ENCODE results near the gene IL13RA2. TPM values are rescaled to one million over a fixed set of nuclear protein-coding genes. Genes with fewer than 3 reads are reported as not detected.

The IL13RA2 gene
- total and polyA plus RNA-seq, 2 of the 4 experiments (the other 2 are of a cell fraction): under 0.01 to 0.14 TPM

DNA sequence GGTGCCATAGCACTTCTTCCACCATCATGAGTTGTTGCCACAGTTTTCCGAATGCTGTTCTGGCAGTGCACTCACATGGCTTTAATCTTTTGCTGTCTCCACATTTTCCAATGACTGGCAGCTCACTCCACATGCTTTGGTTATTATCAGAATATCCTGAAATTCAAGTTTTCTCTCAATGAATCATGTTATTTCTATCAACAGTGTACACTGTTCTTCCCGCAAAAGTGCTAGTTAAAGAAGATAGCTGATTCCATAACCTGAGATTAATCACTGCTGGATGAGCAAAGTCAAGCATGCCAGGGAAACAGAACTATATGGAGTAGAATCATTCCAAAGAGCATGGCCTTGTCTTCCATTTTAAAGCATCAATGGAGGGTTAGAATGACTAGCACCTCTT lies 14.6 kb upstream of the IL13RA2 start:
- peaks cover 6% of the 10 kb centered on the region for H3K27me3 ChIP-seq (ENCODE audit: control insufficient read depth, insufficient read depth, low read length)
- no peak overlapping the region for H3K4me2 ChIP-seq (ENCODE audit: low read depth, low read length)
- H3K27ac ChIP-seq (ENCODE audit: insufficient read depth, low read length): no peak overlapping the region
- H3K4ac ChIP-seq (ENCODE audit: low read depth, low read length): no peak overlapping the region
- H3K36me3 ChIP-seq (ENCODE audit: control insufficient read depth, insufficient read depth, low read length): no peaks in the 10 kb centered on the region
- no peak overlapping the region for H3K23ac ChIP-seq (ENCODE audit: low read depth, low read length)
- ATAC-seq (ENCODE audit: low read depth) (no peak), DNase-seq (no peak)
- in situ Hi-C loops (cut with MboI; ENCODE audit: low sequenced_read_pairs): no loop called here
- intact Hi-C loops (cut with micrococcal nuclease): no loop called here
- H3K9me1 ChIP-seq (ENCODE audit: insufficient read depth, low read length): no peaks in the 10 kb centered on the region
- no peaks in the 10 kb centered on the region for H4K20me1 ChIP-seq (ENCODE audit: insufficient read depth, low read length)
- H2AK5ac ChIP-seq (ENCODE audit: low read depth, low read length): no peak overlapping the region
- H3K9me3 ChIP-seq (ENCODE audit: control insufficient read depth, insufficient read depth, low read length): no peaks in the 10 kb centered on the region
- no peak overlapping the region for H3K18ac ChIP-seq (ENCODE audit: low read depth, low read length)
- H4K5ac ChIP-seq (ENCODE audit: low read depth, low read length): no peak overlapping the region
- POLR2A ChIA-PET (ENCODE audit: unreplicated experiment): no interaction called here
- CTCF ChIA-PET: no interaction called here
- H2BK120ac ChIP-seq (ENCODE audit: low read depth, low read length): no peak overlapping the region
- H3K79me1 ChIP-seq (ENCODE audit: low read depth in 1 of 2, low read length in 2 of 2): no peaks in the 10 kb centered on the region
- no peak for TF ChIP-seq MAFK (IDR thresholded peaks at IDR 0.05; ENCODE audit: low read depth, low read length)
- no peak for TF ChIP-seq CHD1 (IDR thresholded peaks at IDR 0.05; ENCODE audit: low read depth, low read length)
- TF ChIP-seq POLR2A (IDR thresholded peaks at IDR 0.05; ENCODE audit: low read depth, low read length): no peak
- TF ChIP-seq RFX5 (IDR thresholded peaks at IDR 0.05; ENCODE audit: low read depth, low read length): no peak
- no peak for TF ChIP-seq BHLHE40 (IDR thresholded peaks at IDR 0.05; ENCODE audit: low read depth, low read length)
- no peaks in the 10 kb centered on the region for H3K4me1 ChIP-seq (ENCODE audit: control insufficient read depth, insufficient read depth, low read length)
- no peak overlapping the region for H3K9ac ChIP-seq (ENCODE audit: low read depth, low read length)
- no CpG with 5 or more reads among the region's 2 CpGs for WGBS, 2 experiments (ENCODE audit: extremely low coverage in 2 of 2, insufficient read length in 1 of 2)
- H4K8ac ChIP-seq (ENCODE audit: low read depth in 2 of 2, low read length in 2 of 2): no peak overlapping the region
- no peak overlapping the region for H2BK20ac ChIP-seq (ENCODE audit: low read depth, low read length)
- no peak overlapping the region for H2AK9ac ChIP-seq (replicated peaks; ENCODE audit: low read depth, low read length, poor library complexity)
- no peak overlapping the region for H3K4me3 ChIP-seq (ENCODE audit: insufficient read depth, low read depth, low read length)
- H2BK5ac ChIP-seq (ENCODE audit: low read depth, low read length, poor library complexity, severe bottlenecking): no peak overlapping the region
- dilution Hi-C loops (cut with HindIII; ENCODE audit: low sequenced_read_pairs, unreplicated experiment): no loop called here
- H2BK15ac ChIP-seq (ENCODE audit: low read depth, low read length): no peak overlapping the region
- no peak overlapping the region for H3K14ac ChIP-seq (replicated peaks; ENCODE audit: low read depth, low read length)
- no peak overlapping the region for H2AFZ ChIP-seq (replicated peaks; ENCODE audit: low read length, poor library complexity)
- no peak overlapping the region for H3K56ac ChIP-seq (ENCODE audit: extremely low read depth, insufficient read depth, low read length)
- no peak overlapping the region for H4K91ac ChIP-seq (ENCODE audit: insufficient read depth, low read depth, low read length)
- no TSS peak for BruUV-seq (replicated peaks)
